GM10248 (cell line): ENCODE results near the gene TAC3.

Experiments used
- CTCF ChIA-PET: fragments of 300-600 bp; sonication (Branson Sonifier 250); formaldehyde crosslinking; extraction: SDS; loops from one replicate; lab custom pipeline; 2021; ENCODE audit warnings: antibody characterized with exemption; lab: Yijun Ruan, JAX
- POLR2A ChIA-PET: fragments of 350-650 bp; sonication (Branson Sonifier 250); formaldehyde crosslinking; extraction: SDS; loops from one replicate; lab custom pipeline; 2020; ENCODE audit warnings: antibody characterized with exemption; lab: Yijun Ruan, JAX
- DNase-seq: peaks from one replicate; pipeline ENCODE4 v3.0.0; 2012; ENCODE audit errors: extremely low spot score
- CTCF ChIP-seq: IDR thresholded peaks from 2 replicates; pipeline ENCODE4 v1.5.1; 2012; ENCODE audit warnings: mild to moderate bottlenecking, low read depth; ENCODE audit errors: extremely low read depth, missing control alignments, control extremely low read depth

TAC3 gene

GRCh38 chr12:56995201-56995929 lies 21.0 kb downstream of the TAC3 start:
- no peak for TF ChIP-seq CTCF
- DNase-seq: no peak
- POLR2A ChIA-PET: no interaction called here
- CTCF ChIA-PET: interaction anchor here (1.0 to 12.0 kb wide), 7 partner anchors 8 to 238 kb away, joined by 3 to 122 read pairs (median 8); partner anchors contain the start of genes HSD17B6 and ZBTB39

GRCh38 chr12:56994231-56994746 lies 22.0 kb downstream of the TAC3 start:
- DNase-seq: no peak
- ChIA-PET POLR2A (no interaction called here), CTCF (interaction anchor here (1.0 to 3.3 kb wide), 7 partner anchors 9 to 232 kb away, joined by 3 to 15 read pairs (median 3); partner anchors contain the start of genes HSD17B6 and ZBTB39)
- TF ChIP-seq CTCF: no peak

- ChIA-PET CTCF (interaction anchor here (1.0 to 3.3 kb wide), 6 partner anchors 10 to 231 kb away, joined by 3 to 15 read pairs (median 6); partner anchors contain the start of genes HSD17B6 and ZBTB39), POLR2A (no interaction called here)
- TF ChIP-seq CTCF: no peak
- no peak for DNase-seq
Observed at GRCh38 chr12:56993346-56993745, 23.0 kb downstream of the TAC3 start.

GRCh38 chr12:56991319-56992246 lies 24.7 kb downstream of the TAC3 start:
- TF ChIP-seq CTCF: no peak
- no peak for DNase-seq
- ChIA-PET CTCF (interaction anchor here (0.7 to 2.0 kb wide), 6 partner anchors 10 to 253 kb away, joined by 3 to 10 read pairs (median 5); partner anchors contain the start of gene ZBTB39), POLR2A (no interaction called here)

- ChIA-PET CTCF (interaction anchor here (0.8 to 2.0 kb wide), 4 partner anchors 11 to 232 kb away, joined by 3 to 10 read pairs (median 8); partner anchors contain the start of gene ZBTB39), POLR2A (no interaction called here)
- TF ChIP-seq CTCF: no peak
- DNase-seq: no peak
Observed at GRCh38 chr12:56990648-56991318, 25.5 kb downstream of the TAC3 start.
